ENCODE data around the gene SYNDIG1. TPM values are rescaled to one million over a fixed set of nuclear protein-coding genes. Genes with fewer than 3 reads are reported as not detected.

The SYNDIG1 gene
- total RNA-seq, 1 experiment from 2014 or later = 5.4 TPM

DNA sequence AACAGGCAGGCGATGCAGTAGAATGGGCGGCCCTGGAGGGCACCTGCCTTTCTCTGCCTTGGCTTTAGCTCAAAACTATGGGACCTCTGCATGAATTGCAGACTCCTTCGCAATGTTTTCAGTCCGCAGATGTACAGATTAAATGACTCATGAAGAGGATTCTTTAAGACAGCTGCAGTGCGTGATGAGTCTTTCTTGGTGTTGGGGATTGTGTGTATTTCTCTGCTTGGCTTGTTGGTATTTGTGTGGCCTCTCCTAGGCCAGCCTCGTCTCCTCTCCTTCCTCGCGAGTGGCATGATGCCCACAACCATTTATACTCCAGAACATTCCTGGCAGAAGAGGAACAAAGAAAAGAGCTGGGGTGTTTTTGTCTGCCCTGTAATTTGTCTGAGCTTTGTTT, 110.6 kb downstream of the SYNDIG1 start:
- H3K4me1 Mint-ChIP-seq = peaks cover 7% of the 10 kb centered on the region in 2 experiments
- no peak overlapping the region for H2AK5ac ChIP-seq (ENCODE audit: insufficient read length, low read length)
- H3K18ac ChIP-seq (ENCODE audit: insufficient read length, low read depth, low read length) = no peak overlapping the region
- no peak overlapping the region for H2BK15ac ChIP-seq (ENCODE audit: low read depth, low read length)
- H3K4me1 ChIP-seq (ENCODE audit: insufficient read depth, low read length) = no peaks in the 10 kb centered on the region
- H3K4me2 ChIP-seq (ENCODE audit: insufficient read depth, insufficient read length, low read length) = no peak overlapping the region
- no peak overlapping the region for H3T11ph ChIP-seq (ENCODE audit: low read length)
- H3K27ac ChIP-seq (ENCODE audit: insufficient read length, low read depth, low read length) = no peak overlapping the region
- H3K23ac ChIP-seq (ENCODE audit: insufficient read length, low read depth, low read length) = no peak overlapping the region
- no peak overlapping the region for H4K5ac ChIP-seq (ENCODE audit: insufficient read length, low read depth, low read length)
- H2BK120ac ChIP-seq (ENCODE audit: low read depth, low read length, poor library complexity, severe bottlenecking) = no peak overlapping the region
- no peak overlapping the region for H3K4ac ChIP-seq (ENCODE audit: low read depth, low read length)
- H3K27me3 Mint-ChIP-seq (ENCODE audit: low read depth) = no peaks in the 10 kb centered on the region
- no peak overlapping the region for H3K14ac ChIP-seq (ENCODE audit: insufficient read depth, low read length)
- no peak overlapping the region for H2AFZ ChIP-seq (ENCODE audit: low read length)
- no peak overlapping the region for H3K56ac ChIP-seq (ENCODE audit: insufficient read length, low read depth, low read length)
- WGBS (ENCODE audit: extremely low coverage, insufficient read length, low lambda C conversion rate) = no CpG with 5 or more reads among the region's 8 CpGs
- H3K9me3 ChIP-seq (ENCODE audit: control insufficient read depth, low read depth, low read length) = no peaks in the 10 kb centered on the region
- H4K20me1 ChIP-seq (ENCODE audit: control insufficient read depth, insufficient read depth, insufficient read length) = peaks cover 4% of the 10 kb centered on the region
- H3K27me3 ChIP-seq (ENCODE audit: insufficient read depth, low read length) = no peaks in the 10 kb centered on the region
- H2BK12ac ChIP-seq (ENCODE audit: insufficient read length, low read depth, low read length) = no peak overlapping the region
- no peak overlapping the region for H2BK5ac ChIP-seq (ENCODE audit: insufficient read length, low read length)
- H3K79me1 ChIP-seq (ENCODE audit: insufficient read depth, low read depth, low read length, poor library complexity, severe bottlenecking) = no peaks in the 10 kb centered on the region
- H3K9me3 Mint-ChIP-seq = no peaks in the 10 kb centered on the region
- no peak overlapping the region; a peak in 1 of 7 replicates for H3K27ac Mint-ChIP-seq
- no peak for DNase-seq
- H2BK20ac ChIP-seq (ENCODE audit: low read depth, low read length, poor library complexity, severe bottlenecking) = no peak overlapping the region
- peaks cover 0 to 2% (median 0%) of the 10 kb centered on the region in 3 experiments; a peak in 1 of 7 replicates for H3K36me3 Mint-ChIP-seq (ENCODE audit: insufficient read depth in 1 of 3, low read depth in 3 of 3)
- no peak overlapping the region for H3K9ac ChIP-seq (ENCODE audit: extremely low read depth, insufficient read length, low read length)
- H4K8ac ChIP-seq (replicated peaks; ENCODE audit: insufficient read length, low read depth, low read length) = no peak overlapping the region
- H4K91ac ChIP-seq (ENCODE audit: insufficient read length, low read depth, low read length) = no peak overlapping the region
- TF ChIP-seq, protein P1, sequence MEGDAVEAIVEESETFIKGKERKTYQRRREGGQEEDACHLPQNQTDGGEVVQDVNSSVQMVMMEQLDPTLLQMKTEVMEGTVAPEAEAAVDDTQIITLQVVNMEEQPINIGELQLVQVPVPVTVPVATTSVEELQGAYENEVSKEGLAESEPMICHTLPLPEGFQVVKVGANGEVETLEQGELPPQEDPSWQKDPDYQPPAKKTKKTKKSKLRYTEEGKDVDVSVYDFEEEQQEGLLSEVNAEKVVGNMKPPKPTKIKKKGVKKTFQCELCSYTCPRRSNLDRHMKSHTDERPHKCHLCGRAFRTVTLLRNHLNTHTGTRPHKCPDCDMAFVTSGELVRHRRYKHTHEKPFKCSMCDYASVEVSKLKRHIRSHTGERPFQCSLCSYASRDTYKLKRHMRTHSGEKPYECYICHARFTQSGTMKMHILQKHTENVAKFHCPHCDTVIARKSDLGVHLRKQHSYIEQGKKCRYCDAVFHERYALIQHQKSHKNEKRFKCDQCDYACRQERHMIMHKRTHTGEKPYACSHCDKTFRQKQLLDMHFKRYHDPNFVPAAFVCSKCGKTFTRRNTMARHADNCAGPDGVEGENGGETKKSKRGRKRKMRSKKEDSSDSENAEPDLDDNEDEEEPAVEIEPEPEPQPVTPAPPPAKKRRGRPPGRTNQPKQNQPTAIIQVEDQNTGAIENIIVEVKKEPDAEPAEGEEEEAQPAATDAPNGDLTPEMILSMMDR (conservative IDR thresholded peaks at IDR 0.05) = no peak
- H3K23me2 ChIP-seq (ENCODE audit: insufficient read length, low read depth, low read length, poor library complexity, severe bottlenecking) = no peaks in the 10 kb centered on the region
- no peak overlapping the region for H3K4me3 Mint-ChIP-seq
- no peaks in the 10 kb centered on the region for H3K79me2 ChIP-seq (ENCODE audit: insufficient read depth, low read length)
